ENCODE results near the gene SH3RF3.

SH3RF3 gene

GRCh38 chr2:109476641-109477441 lies 347.8 kb downstream of the SH3RF3 start:
- DNase-seq (ENCODE audit: low spot score), result no peak

- DNase-seq (ENCODE audit: low spot score), result no peak
These were observed 350.0 kb downstream of the SH3RF3 start for GRCh38 chr2:109478906-109479493.

- DNase-seq (ENCODE audit: low spot score), result no peak
These were observed 350.8 kb downstream of the SH3RF3 start for GRCh38 chr2:109479804-109480203.

- DNase-seq (ENCODE audit: low spot score), result no peak
These were observed 351.6 kb downstream of the SH3RF3 start for GRCh38 chr2:109480486-109481195.

GRCh38 chr2:109481196-109481555 lies 352.2 kb downstream of the SH3RF3 start:
- DNase-seq (ENCODE audit: low spot score), result no peak

- DNase-seq (ENCODE audit: low spot score), result no peak
These were observed 352.6 kb downstream of the SH3RF3 start for GRCh38 chr2:109481599-109481998.

- DNase-seq (ENCODE audit: low spot score), result no peak
These were observed 353.4 kb downstream of the SH3RF3 start for GRCh38 chr2:109482361-109482861.

- DNase-seq (ENCODE audit: low spot score), result no peak
These were observed 357.9 kb downstream of the SH3RF3 start for GRCh38 chr2:109486711-109487535.

GRCh38 chr2:109487536-109487869 lies 358.5 kb downstream of the SH3RF3 start:
- DNase-seq (ENCODE audit: low spot score), result no peak

- DNase-seq (ENCODE audit: low spot score), result no peak
These were observed 359.1 kb downstream of the SH3RF3 start for GRCh38 chr2:109487871-109488655.

- no peak for DNase-seq (ENCODE audit: low spot score)
These were observed 360.3 kb downstream of the SH3RF3 start for GRCh38 chr2:109489296-109489695.

GRCh38 chr2:109493176-109493935 lies 364.4 kb downstream of the SH3RF3 start:
- DNase-seq (ENCODE audit: low spot score), result no peak

- DNase-seq (ENCODE audit: low spot score), result no peak
These were observed 365.3 kb downstream of the SH3RF3 start for GRCh38 chr2:109494351-109494750.

- DNase-seq (ENCODE audit: low spot score), result no peak
These were observed 368.5 kb downstream of the SH3RF3 start for GRCh38 chr2:109497463-109497862.

GRCh38 chr2:109497911-109498870 lies 369.2 kb downstream of the SH3RF3 start:
- DNase-seq (ENCODE audit: low spot score), result no peak

- DNase-seq (ENCODE audit: low spot score), result no peak
These were observed 369.9 kb downstream of the SH3RF3 start for GRCh38 chr2:109498906-109499305.

GRCh38 chr2:109499566-109499965 lies 370.6 kb downstream of the SH3RF3 start:
- DNase-seq (ENCODE audit: low spot score), result no peak

- DNase-seq (ENCODE audit: low spot score), result no peak
These were observed 371.9 kb downstream of the SH3RF3 start for GRCh38 chr2:109500910-109501309.

GRCh38 chr2:109501461-109501860 lies 372.5 kb downstream of the SH3RF3 start:
- DNase-seq (ENCODE audit: low spot score), result no peak
